ENCODE data around the gene ZNF334.

Gene ZNF334

DNA sequence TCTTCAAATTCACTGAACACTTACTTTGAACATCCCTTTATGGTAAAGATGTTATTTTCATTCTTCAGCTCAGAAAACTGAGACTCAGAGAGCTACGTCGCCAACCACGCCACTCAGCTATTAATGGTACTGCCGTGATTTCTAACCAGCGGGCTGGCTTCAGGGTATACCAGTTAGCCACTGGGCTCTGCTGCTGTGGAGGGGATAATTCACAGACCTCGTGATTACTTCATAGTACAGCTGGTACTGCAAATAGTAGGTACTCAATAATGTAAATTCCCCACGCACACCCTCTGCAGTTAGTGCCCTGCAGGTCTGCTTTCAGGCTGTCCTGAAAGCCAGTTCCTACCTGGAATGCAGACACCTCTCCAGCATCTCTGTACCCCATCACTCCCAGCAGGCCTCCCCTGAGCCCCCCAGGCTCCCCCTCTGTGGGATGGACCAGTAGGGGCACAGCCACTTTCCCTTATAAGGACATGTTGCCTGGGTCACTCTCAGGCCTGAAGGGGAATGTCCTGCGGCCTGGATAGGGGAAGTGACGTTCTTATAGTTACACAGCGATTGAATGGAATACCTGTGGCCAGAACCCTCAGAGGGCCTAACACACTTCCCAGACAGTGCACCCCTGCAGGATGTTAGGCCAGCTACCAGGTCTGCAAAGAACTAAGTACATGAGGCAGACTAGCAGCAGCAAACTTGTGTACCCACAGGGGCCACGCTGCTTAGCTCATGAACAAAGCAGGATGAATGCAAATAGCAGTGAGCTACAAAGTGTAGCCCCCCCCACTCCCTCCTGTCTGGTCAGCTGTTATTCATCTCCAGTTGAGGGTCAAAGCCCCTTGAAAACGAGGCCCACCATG, 38.4 kb upstream of the ZNF334 start:
- H3K9me3 Mint-ChIP-seq, result no peaks in the 10 kb centered on the region
- H3K27me3 Mint-ChIP-seq, result no peaks in the 10 kb centered on the region
- no peak for DNase-seq
- H3K4me3 Mint-ChIP-seq, result no peak overlapping the region
- H3K4me1 Mint-ChIP-seq (ENCODE audit: low read depth in 2 of 2), result peaks cover 18 to 19% of the 10 kb centered on the region in 2 donors
- H3K36me3 Mint-ChIP-seq (ENCODE audit: insufficient read depth), result no peaks in the 10 kb centered on the region
- no peak for ATAC-seq (replicated peaks)
- peak overlapping the region; percentile 36 to 76 for H3K27ac Mint-ChIP-seq

GRCh38 chr20:46550461-46550860, 37.1 kb upstream of the ZNF334 start, which contains the start of gene OCSTAMP:
Gene OCSTAMP, minus strand, starts transcription at chr20:46550654. Its CDS starts 94 bp downstream, at chr20:46550560.
- no peaks in the 10 kb centered on the region for H3K27me3 Mint-ChIP-seq
- H3K36me3 Mint-ChIP-seq (ENCODE audit: insufficient read depth), result no peaks in the 10 kb centered on the region
- H3K4me3 Mint-ChIP-seq, result no peak within 1 kb of the TSS
- no peak within 1 kb of the TSS for H3K27ac Mint-ChIP-seq
- ATAC-seq (replicated peaks) (no peak), DNase-seq (no peak)
- H3K4me1 Mint-ChIP-seq (ENCODE audit: low read depth in 2 of 2), result peaks cover 19 to 23% of the 10 kb centered on the region in 2 donors
- no peaks in the 10 kb centered on the region for H3K9me3 Mint-ChIP-seq

- Mint-ChIP-seq H3K36me3 (ENCODE audit: insufficient read depth) (no peaks in the 10 kb centered on the region), H3K4me3 (no peak overlapping the region), H3K27me3 (no peaks in the 10 kb centered on the region), H3K4me1 (ENCODE audit: low read depth in 2 of 2) (peaks cover 24 to 30% of the 10 kb centered on the region in 2 donors), H3K27ac (no peak overlapping the region), H3K9me3 (no peaks in the 10 kb centered on the region)
- no peak for DNase-seq
- ATAC-seq (replicated peaks), result no peak
Measured at GRCh38 chr20:46549188-46549972, 36.0 kb upstream of the ZNF334 start.

- ATAC-seq (replicated peaks) (no peak), DNase-seq (no peak)
- Mint-ChIP-seq H3K36me3 (ENCODE audit: insufficient read depth) (no peaks in the 10 kb centered on the region), H3K4me3 (no peak overlapping the region), H3K9me3 (no peaks in the 10 kb centered on the region), H3K27ac (no peak overlapping the region), H3K4me1 (ENCODE audit: low read depth in 2 of 2) (peaks cover 24 to 30% of the 10 kb centered on the region in 2 donors), H3K27me3 (no peaks in the 10 kb centered on the region)
Measured at GRCh38 chr20:46548688-46549087, 35.3 kb upstream of the ZNF334 start.

GRCh38 chr20:46547995-46548394, 34.6 kb upstream of the ZNF334 start:
- Mint-ChIP-seq H3K4me1 (ENCODE audit: low read depth in 2 of 2) (peaks cover 19 to 25% of the 10 kb centered on the region in 2 donors), H3K27me3 (no peaks in the 10 kb centered on the region)
- no peak for ATAC-seq (replicated peaks)

DNA sequence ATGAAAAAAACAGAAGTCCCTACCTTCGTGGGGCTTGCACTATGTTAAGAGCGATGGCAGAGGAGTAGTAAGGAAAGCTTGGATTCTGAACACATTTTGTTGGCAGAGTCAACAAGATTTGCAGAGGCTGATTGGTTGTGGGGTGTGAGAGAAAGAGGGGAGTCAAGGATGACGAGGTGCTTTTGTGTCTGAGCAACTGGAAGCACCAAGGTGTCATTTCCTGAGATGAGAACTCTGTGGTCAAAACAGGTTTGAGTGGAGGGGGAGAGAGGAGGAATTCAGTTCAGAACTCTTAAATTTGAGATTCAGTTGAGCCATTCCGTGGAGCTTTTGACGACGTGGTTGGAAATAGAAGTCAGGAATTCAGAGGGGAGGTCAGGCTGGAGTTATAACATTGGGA, 33.6 kb upstream of the ZNF334 start:
- H3K27me3 Mint-ChIP-seq, result no peaks in the 10 kb centered on the region
- no peaks in the 10 kb centered on the region for H3K9me3 Mint-ChIP-seq
- peaks cover 9 to 15% of the 10 kb centered on the region in 2 donors for H3K4me1 Mint-ChIP-seq (ENCODE audit: low read depth in 2 of 2)
- DNase-seq, result no peak
- H3K27ac Mint-ChIP-seq, result no peak overlapping the region
- no peak for ATAC-seq (replicated peaks)
- H3K36me3 Mint-ChIP-seq (ENCODE audit: insufficient read depth), result no peaks in the 10 kb centered on the region
- no peak overlapping the region for H3K4me3 Mint-ChIP-seq

More at GRCh38 chr20:46547995-46548394, 34.6 kb upstream of the ZNF334 start:
- H3K36me3 Mint-ChIP-seq (ENCODE audit: insufficient read depth), result no peaks in the 10 kb centered on the region
- no peak overlapping the region for H3K4me3 Mint-ChIP-seq
- DNase-seq, result no peak
- H3K27ac Mint-ChIP-seq, result no peak overlapping the region
- H3K9me3 Mint-ChIP-seq, result no peaks in the 10 kb centered on the region

- no peak for DNase-seq
- Mint-ChIP-seq H3K36me3 (ENCODE audit: insufficient read depth) (no peaks in the 10 kb centered on the region), H3K4me3 (no peak overlapping the region), H3K27me3 (no peaks in the 10 kb centered on the region), H3K9me3 (no peaks in the 10 kb centered on the region), H3K4me1 (ENCODE audit: low read depth in 2 of 2) (peaks cover 6 to 11% of the 10 kb centered on the region in 2 donors), H3K27ac (no peak overlapping the region)
- no peak for ATAC-seq (replicated peaks)
Measured at GRCh38 chr20:46546298-46546697, 32.9 kb upstream of the ZNF334 start.

DNA sequence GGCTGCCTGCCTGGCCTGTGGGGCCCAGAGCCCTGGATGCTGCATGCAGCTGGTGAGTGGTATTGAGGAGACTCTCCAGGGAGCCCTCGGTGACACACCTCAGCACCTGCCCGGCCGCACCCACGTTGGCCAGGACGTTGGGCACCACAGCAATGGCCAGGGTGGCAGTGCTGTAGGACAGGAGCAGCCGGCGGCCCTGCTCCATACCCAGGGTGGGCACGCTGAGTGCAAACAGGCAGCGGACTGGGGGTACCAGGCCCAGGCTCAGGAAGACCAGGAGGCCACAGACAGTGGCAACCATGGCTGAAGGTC, 32.4 kb upstream of the ZNF334 start:
- Mint-ChIP-seq H3K4me1 (ENCODE audit: low read depth in 2 of 2) (peaks cover 6 to 11% of the 10 kb centered on the region in 2 donors), H3K36me3 (ENCODE audit: insufficient read depth) (no peaks in the 10 kb centered on the region), H3K27ac (peak overlapping the region in 1 of 2 donors; percentile 55), H3K4me3 (no peak overlapping the region), H3K27me3 (no peaks in the 10 kb centered on the region), H3K9me3 (no peaks in the 10 kb centered on the region)
- DNase-seq (no peak), ATAC-seq (replicated peaks) (no peak)

GRCh38 chr20:46545077-46545826, 31.9 kb upstream of the ZNF334 start:
- Mint-ChIP-seq H3K9me3 (no peaks in the 10 kb centered on the region), H3K4me1 (ENCODE audit: low read depth in 2 of 2) (peaks cover 6 to 11% of the 10 kb centered on the region in 2 donors), H3K27ac (peak overlapping the region in 1 of 2 donors; percentile 55), H3K36me3 (ENCODE audit: insufficient read depth) (no peaks in the 10 kb centered on the region), H3K27me3 (no peaks in the 10 kb centered on the region), H3K4me3 (peak overlapping the region in 1 of 2 donors; percentile 35)
- no peak for DNase-seq
- peak; percentile 87 for ATAC-seq (replicated peaks)

DNA sequence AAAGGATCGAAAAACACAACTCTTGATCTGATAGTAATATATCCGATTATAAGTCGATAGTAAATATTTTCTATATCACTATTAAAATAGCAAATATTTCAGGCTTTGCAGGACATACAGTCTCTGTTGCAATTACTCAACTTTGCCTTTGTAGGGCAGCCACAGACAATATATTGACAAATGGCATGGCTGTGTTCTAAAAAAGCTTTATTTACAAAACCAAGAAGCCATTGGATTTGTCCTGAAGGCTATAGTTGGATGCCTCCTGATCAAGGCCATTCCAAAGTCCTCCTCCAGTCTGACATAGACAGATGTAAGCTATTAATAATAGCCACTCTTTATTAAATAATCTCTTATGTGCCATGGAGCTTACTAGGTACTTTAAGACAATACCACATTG, 31.2 kb upstream of the ZNF334 start:
- Mint-ChIP-seq H3K36me3 (ENCODE audit: insufficient read depth) (no peaks in the 10 kb centered on the region), H3K27me3 (peaks cover 0 to under 1% of the 10 kb centered on the region in 2 donors), H3K9me3 (no peaks in the 10 kb centered on the region), H3K4me3 (no peak overlapping the region), H3K27ac (no peak overlapping the region), H3K4me1 (ENCODE audit: low read depth in 2 of 2) (peaks cover 6 to 11% of the 10 kb centered on the region in 2 donors)
- DNase-seq (no peak), ATAC-seq (replicated peaks) (no peak)

DNA sequence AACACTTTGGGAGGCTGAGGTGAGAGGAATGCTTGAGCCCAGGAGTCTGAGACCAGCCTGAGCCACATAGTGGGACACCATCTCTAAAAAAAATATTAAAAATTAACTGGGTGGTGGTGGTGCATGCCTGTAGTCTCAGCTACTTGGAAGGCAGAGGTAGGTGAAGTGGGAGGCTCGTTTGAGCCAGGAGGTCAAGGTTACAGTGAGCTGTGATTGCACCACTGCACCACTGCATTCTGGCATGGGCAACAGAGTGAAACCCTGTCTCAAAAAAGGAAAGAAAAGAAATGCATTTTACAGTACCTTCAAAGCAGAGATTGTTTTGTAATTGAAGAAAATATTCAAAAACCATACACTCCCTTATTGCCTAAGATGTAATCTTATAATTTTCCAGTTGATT, 30.6 kb upstream of the ZNF334 start:
- Mint-ChIP-seq H3K4me1 (ENCODE audit: low read depth in 2 of 2) (peaks cover 6 to 11% of the 10 kb centered on the region in 2 donors), H3K27ac (no peak overlapping the region), H3K4me3 (no peak overlapping the region), H3K27me3 (peaks cover 5 to 6% of the 10 kb centered on the region in 2 donors), H3K36me3 (ENCODE audit: insufficient read depth) (no peaks in the 10 kb centered on the region), H3K9me3 (no peaks in the 10 kb centered on the region)
- ATAC-seq (replicated peaks), result no peak
- no peak for DNase-seq

DNA sequence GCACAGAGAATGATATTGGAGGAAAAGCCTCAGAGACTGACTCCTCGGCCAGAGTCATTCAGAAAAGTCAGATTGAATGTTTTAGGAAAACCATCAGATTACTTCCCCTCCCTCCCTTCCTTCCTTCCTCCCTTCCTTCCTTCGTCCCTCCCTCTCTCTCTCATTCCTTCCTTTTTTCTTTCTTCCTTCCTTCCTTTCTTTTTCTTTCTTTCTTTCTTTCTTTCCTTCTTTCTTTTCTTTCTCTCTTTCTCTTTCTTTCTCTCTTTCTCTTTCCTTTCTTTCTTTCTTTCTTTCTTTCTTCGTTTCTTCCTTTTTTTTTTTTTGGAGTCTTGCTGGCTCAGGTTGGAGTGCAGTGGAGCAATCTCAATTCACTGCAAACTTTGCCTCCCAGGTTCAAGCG, 29.7 kb upstream of the ZNF334 start:
- ATAC-seq (replicated peaks), result no peak
- Mint-ChIP-seq H3K4me1 (ENCODE audit: low read depth in 2 of 2) (peaks cover 6 to 11% of the 10 kb centered on the region in 2 donors), H3K9me3 (no peaks in the 10 kb centered on the region), H3K27ac (no peak overlapping the region), H3K4me3 (no peak overlapping the region), H3K36me3 (ENCODE audit: insufficient read depth) (no peaks in the 10 kb centered on the region), H3K27me3 (peaks cover 11 to 16% of the 10 kb centered on the region in 2 donors)
- DNase-seq, result no peak

- no peak overlapping the region for H3K27ac Mint-ChIP-seq
- no peak for DNase-seq
- H3K27me3 Mint-ChIP-seq, result peaks cover 17 to 32% of the 10 kb centered on the region in 2 donors
- H3K4me3 Mint-ChIP-seq, result no peak overlapping the region
- no peaks in the 10 kb centered on the region for H3K36me3 Mint-ChIP-seq (ENCODE audit: insufficient read depth)
- H3K9me3 Mint-ChIP-seq, result no peaks in the 10 kb centered on the region
- peaks cover 6 to 11% of the 10 kb centered on the region in 2 donors for H3K4me1 Mint-ChIP-seq (ENCODE audit: low read depth in 2 of 2)
- ATAC-seq (replicated peaks), result no peak
Measured at GRCh38 chr20:46541229-46541935, 28.0 kb upstream of the ZNF334 start.
